Mesendoderm (in vitro differentiated cells): ENCODE data around the gene PAQR5.

ENCODE experiments used
- DNase-seq: peaks from one replicate; pipeline ENCODE4 v3.0.0; 2013
- H2AK5ac ChIP-seq: 2 replicates; pipeline ENCODE4 v1.6.1; 2013; ENCODE audit warnings: low read length, inconsistent platforms
- H2BK120ac ChIP-seq: 2 replicates; pipeline ENCODE4 v1.6.1; 2013; ENCODE audit warnings: low read depth, mild to moderate bottlenecking, low read length, moderate library complexity, mixed read lengths
- H2BK15ac ChIP-seq: replicated peaks from 2 replicates; pipeline ENCODE4 v1.6.1; 2013; ENCODE audit warnings: low read depth, mild to moderate bottlenecking, moderate library complexity
- H2BK5ac ChIP-seq: 2 replicates; pipeline ENCODE4 v1.6.1; 2013; ENCODE audit warnings: low read length, inconsistent platforms
- H3K18ac ChIP-seq: 2 replicates; pipeline ENCODE4 v1.6.1; 2013; ENCODE audit warnings: mild to moderate bottlenecking, low read length, mixed read lengths
- H3K23ac ChIP-seq: one replicate; pipeline ENCODE4 v1.6.1; 2013; ENCODE audit warnings: low read length
- H3K27ac ChIP-seq: 2 replicates; pipeline ENCODE4 v1.5.1; 2013; ENCODE audit warnings: low read depth, mild to moderate bottlenecking, inconsistent platforms, low read length, moderate library complexity
- H3K27me3 ChIP-seq: 2 replicates; pipeline ENCODE4 v1.6.1; 2013; ENCODE audit warnings: low read length, control low read depth, mild to moderate bottlenecking, inconsistent platforms; ENCODE audit not compliant: insufficient read depth, poor library complexity
- H3K36me3 ChIP-seq: 2 replicates; pipeline ENCODE4 v1.6.1; 2013; ENCODE audit warnings: low read length, inconsistent platforms; ENCODE audit not compliant: control insufficient read depth, insufficient read depth
- H3K4ac ChIP-seq: one replicate; pipeline ENCODE4 v1.6.1; 2013; ENCODE audit warnings: low read depth, mild to moderate bottlenecking, low read length, moderate library complexity
- H3K4me1 ChIP-seq: 2 replicates; pipeline ENCODE4 v1.6.1; 2013; ENCODE audit warnings: low read depth, low read length, inconsistent platforms; ENCODE audit not compliant: control insufficient read depth
- H3K4me2 ChIP-seq: 2 replicates; pipeline ENCODE4 v1.6.1; 2013; ENCODE audit warnings: low read length
- H3K4me3 ChIP-seq: 2 replicates; pipeline ENCODE4 v1.5.1; 2013; ENCODE audit warnings: mild to moderate bottlenecking, low read length
- H3K56ac ChIP-seq: one replicate; pipeline ENCODE4 v1.6.1; 2013; ENCODE audit warnings: low read length
- H3K79me1 ChIP-seq: 2 replicates; pipeline ENCODE4 v1.6.1; 2013; ENCODE audit warnings: low read length, inconsistent platforms
- H3K79me2 ChIP-seq: 2 replicates; pipeline ENCODE4 v1.6.1; 2013; ENCODE audit warnings: mild to moderate bottlenecking, low read length; ENCODE audit not compliant: control insufficient read depth, insufficient read depth
- H3K9ac ChIP-seq: 2 replicates; pipeline ENCODE4 v1.6.1; 2013; ENCODE audit warnings: low read length, inconsistent platforms
- H4K5ac ChIP-seq: one replicate; pipeline ENCODE4 v1.6.1; 2013; ENCODE audit warnings: low read length
- H4K8ac ChIP-seq: one replicate; pipeline ENCODE4 v1.6.1; 2013; ENCODE audit warnings: low read depth, mild to moderate bottlenecking, control low read depth, low read length, moderate library complexity
- WGBS: extraction: QIAGEN DNeasy Blood & Tissue Kit; methylation state at CpG from one replicate; pipeline ENCODE4 v1.1.7; 2013; ENCODE audit warnings: low lambda C conversion rate, missing lambda C conversion rate; ENCODE audit not compliant: insufficient coverage; ENCODE audit errors: extremely low coverage; 5-methylcytosine and 5-hydroxymethylcytosine counted together

The PAQR5 gene

GRCh38 chr15:69272891-69273290, 25.8 kb upstream of the PAQR5 start:
- H3K36me3 ChIP-seq: no peaks in the 10 kb centered on the region
- H3K56ac ChIP-seq: no peak overlapping the region
- no CpG with 5 or more reads among the region's 6 CpGs for WGBS
- no peak overlapping the region for H2BK5ac ChIP-seq
- H3K4me2 ChIP-seq: no peak overlapping the region
- H4K5ac ChIP-seq: no peak overlapping the region
- no peaks in the 10 kb centered on the region for H3K27me3 ChIP-seq
- no peaks in the 10 kb centered on the region for H3K79me2 ChIP-seq
- H3K23ac ChIP-seq: no peak overlapping the region
- H3K79me1 ChIP-seq: no peaks in the 10 kb centered on the region
- H3K27ac ChIP-seq: no peak overlapping the region
- no peak overlapping the region for H3K4me3 ChIP-seq
- H2BK120ac ChIP-seq: no peak overlapping the region
- H4K8ac ChIP-seq: no peak overlapping the region
- no peak overlapping the region for H3K18ac ChIP-seq
- H3K9ac ChIP-seq: no peak overlapping the region
- no peak overlapping the region for H3K4ac ChIP-seq
- no peak overlapping the region for H2BK15ac ChIP-seq
- no peak for DNase-seq
- H2AK5ac ChIP-seq: no peak overlapping the region
- no peaks in the 10 kb centered on the region for H3K4me1 ChIP-seq

- Histone ChIP-seq H2BK120ac (no peak overlapping the region), H3K23ac (no peak overlapping the region), H4K5ac (no peak overlapping the region), H3K4me3 (no peak overlapping the region), H3K27me3 (no peaks in the 10 kb centered on the region), H3K18ac (no peak overlapping the region), H2BK15ac (no peak overlapping the region), H3K79me1 (no peaks in the 10 kb centered on the region), H3K36me3 (no peaks in the 10 kb centered on the region), H3K4me2 (no peak overlapping the region), H4K8ac (no peak overlapping the region), H2AK5ac (no peak overlapping the region), H3K9ac (no peak overlapping the region), H3K56ac (no peak overlapping the region), H3K4me1 (no peaks in the 10 kb centered on the region), H3K4ac (no peak overlapping the region), H3K27ac (no peak overlapping the region), H3K79me2 (no peaks in the 10 kb centered on the region), H2BK5ac (no peak overlapping the region)
- no CpG with 5 or more reads among the region's 4 CpGs for WGBS
- no peak for DNase-seq
Observed at GRCh38 chr15:69275074-69275670, 23.5 kb upstream of the PAQR5 start.

GRCh38 chr15:69275933-69276560, 22.7 kb upstream of the PAQR5 start:
- H2AK5ac ChIP-seq: no peak overlapping the region
- no peak overlapping the region for H3K4me3 ChIP-seq
- no peak overlapping the region for H3K18ac ChIP-seq
- no CpG with 5 or more reads among the region's 9 CpGs for WGBS
- no peaks in the 10 kb centered on the region for H3K27me3 ChIP-seq
- H3K9ac ChIP-seq: no peak overlapping the region
- H3K4me2 ChIP-seq: no peak overlapping the region
- H3K27ac ChIP-seq: no peak overlapping the region
- no peak overlapping the region for H3K4ac ChIP-seq
- H3K4me1 ChIP-seq: no peaks in the 10 kb centered on the region
- H2BK5ac ChIP-seq: no peak overlapping the region
- H3K79me1 ChIP-seq: no peaks in the 10 kb centered on the region
- H3K23ac ChIP-seq: no peak overlapping the region
- H4K8ac ChIP-seq: no peak overlapping the region
- H4K5ac ChIP-seq: no peak overlapping the region
- peak; percentile 37 for DNase-seq
- no peak overlapping the region for H2BK120ac ChIP-seq
- no peak overlapping the region for H2BK15ac ChIP-seq
- H3K79me2 ChIP-seq: no peaks in the 10 kb centered on the region
- no peaks in the 10 kb centered on the region for H3K36me3 ChIP-seq
- no peak overlapping the region for H3K56ac ChIP-seq

- Histone ChIP-seq H3K4me1 (no peaks in the 10 kb centered on the region), H3K9ac (no peak overlapping the region), H3K4me3 (no peak overlapping the region), H3K27me3 (no peaks in the 10 kb centered on the region), H2BK120ac (no peak overlapping the region), H3K18ac (no peak overlapping the region), H2AK5ac (no peak overlapping the region), H3K36me3 (no peaks in the 10 kb centered on the region), H3K4me2 (no peak overlapping the region), H4K8ac (no peak overlapping the region), H3K56ac (no peak overlapping the region), H3K79me2 (no peaks in the 10 kb centered on the region), H3K4ac (no peak overlapping the region), H3K23ac (no peak overlapping the region), H3K27ac (no peak overlapping the region), H2BK15ac (no peak overlapping the region), H3K79me1 (no peaks in the 10 kb centered on the region), H4K5ac (no peak overlapping the region), H2BK5ac (no peak overlapping the region)
- no peak for DNase-seq
- no CpG with 5 or more reads among the region's 9 CpGs for WGBS
Observed at GRCh38 chr15:69277316-69277715, 21.4 kb upstream of the PAQR5 start.

- Histone ChIP-seq H2BK5ac (no peak overlapping the region), H2BK15ac (no peak overlapping the region), H4K5ac (no peak overlapping the region), H2AK5ac (no peak overlapping the region), H3K4me1 (no peaks in the 10 kb centered on the region), H3K9ac (no peak overlapping the region), H3K27ac (no peak overlapping the region), H3K56ac (no peak overlapping the region), H3K4ac (no peak overlapping the region), H3K4me3 (no peak overlapping the region), H3K23ac (no peak overlapping the region), H4K8ac (no peak overlapping the region), H3K79me1 (no peaks in the 10 kb centered on the region), H3K4me2 (no peak overlapping the region), H3K36me3 (no peaks in the 10 kb centered on the region), H3K79me2 (no peaks in the 10 kb centered on the region), H3K27me3 (no peaks in the 10 kb centered on the region), H2BK120ac (no peak overlapping the region), H3K18ac (no peak overlapping the region)
- no peak for DNase-seq
- no CpG with 5 or more reads among the region's 7 CpGs for WGBS
Observed at GRCh38 chr15:69279636-69280035, 19.1 kb upstream of the PAQR5 start.

- Histone ChIP-seq H3K36me3 (no peaks in the 10 kb centered on the region), H3K27me3 (no peaks in the 10 kb centered on the region), H2AK5ac (no peak overlapping the region), H3K4me1 (no peaks in the 10 kb centered on the region), H3K27ac (no peak overlapping the region), H3K9ac (no peak overlapping the region), H2BK15ac (no peak overlapping the region), H3K4me3 (no peak overlapping the region), H2BK5ac (no peak overlapping the region), H2BK120ac (no peak overlapping the region), H3K79me2 (no peaks in the 10 kb centered on the region), H3K4me2 (no peak overlapping the region), H3K18ac (no peak overlapping the region), H3K79me1 (no peaks in the 10 kb centered on the region), H3K4ac (no peak overlapping the region), H4K8ac (no peak overlapping the region), H3K56ac (no peak overlapping the region), H4K5ac (no peak overlapping the region), H3K23ac (no peak overlapping the region)
- no CpG with 5 or more reads among the region's 5 CpGs for WGBS
- DNase-seq: no peak
Observed at GRCh38 chr15:69280783-69281182, 17.9 kb upstream of the PAQR5 start.
